Vagina (tissue), 2 donors: Measurements from ENCODE around the gene CSGALNACT2. TPM values are rescaled to one million over a fixed set of nuclear protein-coding genes. Genes with fewer than 3 reads are reported as not detected.
A peak's percentile ranks its signal among the peaks of the same experiment; 100 is the strongest.

ENCODE experiments used
- DNase-seq, 2 donors: peaks; one replicate each; pipeline ENCODE4 v3.0.0-alpha.2; 2017; ENCODE audit errors: extremely low spot score in 2 of 2
- H3K27ac ChIP-seq: fragments of 200-600 bp; sonication (generic); one replicate; pipeline ENCODE4 v1.5.1; 2019
- H3K27me3 ChIP-seq: fragments of 200-600 bp; sonication (generic); one replicate; pipeline ENCODE4 v1.5.1; 2019
- H3K36me3 ChIP-seq, 2 donors: fragments of 200-600 bp; sonication (generic); one replicate each; pipeline ENCODE4 v1.5.1; 2017 to 2019
- H3K4me1 ChIP-seq: fragments of 200-600 bp; sonication (generic); one replicate; pipeline ENCODE4 v1.5.1; 2019
- H3K4me3 ChIP-seq, 2 donors: fragments of 200-600 bp; sonication (generic); 1 replicate in 1 of 2; 2 replicates in 1 of 2; pipeline ENCODE4 v1.5.1; 2016 to 2019
- H3K9me3 ChIP-seq: fragments of 200-600 bp; sonication (generic); one replicate; pipeline ENCODE4 v1.5.1; 2019
- POLR2A ChIP-seq, 2 donors: fragments of 450-650 bp; IDR thresholded peaks; one replicate each; pipeline ENCODE4 v1.6.1; 2017; ENCODE audit warnings: antibody characterized with exemption in 2 of 2, mild to moderate bottlenecking in 2 of 2, moderate library complexity in 2 of 2
- POLR2AphosphoS5 ChIP-seq, 2 donors: sonication (generic); formaldehyde crosslinking; IDR thresholded peaks; one replicate each; pipeline ENCODE4 v1.9.0; 2017; ENCODE audit warnings: antibody characterized with exemption in 2 of 2, mild to moderate bottlenecking in 2 of 2, low read depth in 1 of 2; ENCODE audit not compliant: insufficient read depth in 1 of 2
- intact Hi-C: fragments of 100-400 bp; cut with DNase I; formaldehyde crosslinking; loops from one replicate; pipeline ENCODE4 v1.15.1; 2023
- total RNA-seq: library from RNA; depleted of rRNA; stranded (reverse); fragments of >200 nt; gene quantifications from one replicate; pipeline ENCODE4 v1.2.3, GENCODE V29; 2016
- TF ChIP-seq, protein P1 (sequence below), 3 experiments: fragments of 450-650 bp in 2 of 3; fragments of 200-600 bp in 1 of 3; sonication (generic) in 1 of 3; IDR thresholded peaks; one replicate each; pipeline ENCODE4 v1.5.1; 2017 to 2019; ENCODE audit warnings: antibody characterized with exemption in 3 of 3, mild to moderate bottlenecking in 2 of 3, moderate library complexity in 2 of 3

The CSGALNACT2 gene
- total RNA-seq, 1 donor from 2014 or later: 21.9 TPM

- no peak overlapping the region for H3K4me3 ChIP-seq
- no peaks in the 10 kb centered on the region for H3K36me3 ChIP-seq
- no peaks in the 10 kb centered on the region for H3K27me3 ChIP-seq
- H3K4me1 ChIP-seq: peaks cover 15% of the 10 kb centered on the region
- no peaks in the 10 kb centered on the region for H3K9me3 ChIP-seq
- TF ChIP-seq POLR2AphosphoS5 (IDR thresholded peaks at IDR 0.05; ENCODE audit: insufficient read depth in 1 of 2, low read depth in 1 of 2): no peak
- no peak for TF ChIP-seq POLR2A (IDR thresholded peaks at IDR 0.05)
- TF ChIP-seq, protein P1, sequence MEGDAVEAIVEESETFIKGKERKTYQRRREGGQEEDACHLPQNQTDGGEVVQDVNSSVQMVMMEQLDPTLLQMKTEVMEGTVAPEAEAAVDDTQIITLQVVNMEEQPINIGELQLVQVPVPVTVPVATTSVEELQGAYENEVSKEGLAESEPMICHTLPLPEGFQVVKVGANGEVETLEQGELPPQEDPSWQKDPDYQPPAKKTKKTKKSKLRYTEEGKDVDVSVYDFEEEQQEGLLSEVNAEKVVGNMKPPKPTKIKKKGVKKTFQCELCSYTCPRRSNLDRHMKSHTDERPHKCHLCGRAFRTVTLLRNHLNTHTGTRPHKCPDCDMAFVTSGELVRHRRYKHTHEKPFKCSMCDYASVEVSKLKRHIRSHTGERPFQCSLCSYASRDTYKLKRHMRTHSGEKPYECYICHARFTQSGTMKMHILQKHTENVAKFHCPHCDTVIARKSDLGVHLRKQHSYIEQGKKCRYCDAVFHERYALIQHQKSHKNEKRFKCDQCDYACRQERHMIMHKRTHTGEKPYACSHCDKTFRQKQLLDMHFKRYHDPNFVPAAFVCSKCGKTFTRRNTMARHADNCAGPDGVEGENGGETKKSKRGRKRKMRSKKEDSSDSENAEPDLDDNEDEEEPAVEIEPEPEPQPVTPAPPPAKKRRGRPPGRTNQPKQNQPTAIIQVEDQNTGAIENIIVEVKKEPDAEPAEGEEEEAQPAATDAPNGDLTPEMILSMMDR (IDR thresholded peaks at IDR 0.05): no peak
- H3K27ac ChIP-seq: no peak overlapping the region
- peak in 1 of 2 donors; percentile 77 for DNase-seq
- intact Hi-C loops: no loop called here
Observed at GRCh38 chr10:43197834-43198681, 59.8 kb downstream of the CSGALNACT2 start.

DNA sequence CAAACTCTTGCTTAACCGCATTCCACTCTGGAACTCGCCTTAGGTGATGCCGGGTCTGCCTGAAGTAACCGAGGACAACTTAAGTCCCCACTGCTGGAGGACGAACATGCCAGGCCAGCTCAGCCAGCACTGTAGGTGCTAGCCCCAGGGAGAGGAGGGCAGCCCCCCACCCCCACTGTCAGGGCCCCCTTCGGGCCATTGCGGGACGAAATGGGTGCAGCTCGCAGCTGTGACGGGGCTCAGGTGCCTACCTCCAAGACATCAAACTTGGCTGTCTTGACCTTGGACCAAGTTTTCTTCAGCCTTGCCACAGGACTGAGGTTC is 60.4 kb downstream of the CSGALNACT2 start:
- Histone ChIP-seq H3K9me3 (no peaks in the 10 kb centered on the region), H3K27ac (no peak overlapping the region), H3K27me3 (no peaks in the 10 kb centered on the region), H3K36me3 (no peaks in the 10 kb centered on the region), H3K4me1 (peaks cover 17% of the 10 kb centered on the region), H3K4me3 (no peak overlapping the region)
- peak in 1 of 2 donors; percentile 80 for DNase-seq
- intact Hi-C loops: no loop called here
- TF ChIP-seq POLR2AphosphoS5 (IDR thresholded peaks at IDR 0.05; ENCODE audit: insufficient read depth in 1 of 2, low read depth in 1 of 2) (no peak), POLR2A (IDR thresholded peaks at IDR 0.05) (no peak)
- TF ChIP-seq, protein P1 (IDR thresholded peaks at IDR 0.05): no peak

GRCh38 chr10:43199088-43199683 is 60.9 kb downstream of the CSGALNACT2 start:
- H3K36me3 ChIP-seq: no peaks in the 10 kb centered on the region
- no peaks in the 10 kb centered on the region for H3K27me3 ChIP-seq
- no peak overlapping the region for H3K27ac ChIP-seq
- intact Hi-C loops: no loop called here
- no peak overlapping the region for H3K4me3 ChIP-seq
- TF ChIP-seq, protein P1 (IDR thresholded peaks at IDR 0.05): no peak
- no peak for TF ChIP-seq POLR2A (IDR thresholded peaks at IDR 0.05)
- no peak for TF ChIP-seq POLR2AphosphoS5 (IDR thresholded peaks at IDR 0.05; ENCODE audit: insufficient read depth in 1 of 2, low read depth in 1 of 2)
- peak; percentile 83 to 87 for DNase-seq
- peaks cover 17% of the 10 kb centered on the region for H3K4me1 ChIP-seq
- H3K9me3 ChIP-seq: no peaks in the 10 kb centered on the region

GRCh38 chr10:43199684-43200537 is 61.7 kb downstream of the CSGALNACT2 start:
- intact Hi-C loops: no loop called here
- no peak overlapping the region for H3K27ac ChIP-seq
- H3K4me3 ChIP-seq: no peak overlapping the region
- DNase-seq: peak; percentile 75 to 95
- TF ChIP-seq POLR2AphosphoS5 (IDR thresholded peaks at IDR 0.05; ENCODE audit: insufficient read depth in 1 of 2, low read depth in 1 of 2): no peak
- TF ChIP-seq POLR2A (IDR thresholded peaks at IDR 0.05): no peak
- TF ChIP-seq, protein P1 (IDR thresholded peaks at IDR 0.05): no peak
- no peaks in the 10 kb centered on the region for H3K27me3 ChIP-seq
- H3K9me3 ChIP-seq: no peaks in the 10 kb centered on the region
- peaks cover 17% of the 10 kb centered on the region for H3K4me1 ChIP-seq
- H3K36me3 ChIP-seq: no peaks in the 10 kb centered on the region
